Duodenal mucosa (tissue), 2 donors: Measurements from ENCODE around the gene RFFL.
A peak's percentile ranks its signal among the peaks of the same experiment; 100 is the strongest.
"Not testable (repeated sequence)": the region's sequence is repeated elsewhere in the genome, so short reads cannot be mapped to it uniquely, and the experiment has no call there.

Source experiments
- H3K27ac ChIP-seq: one replicate; pipeline ENCODE4 v1.7.0; 2013; ENCODE audit warnings: low read depth, low read length
- H3K27me3 ChIP-seq, 2 donors: one replicate each; pipeline ENCODE4 v1.7.0; 2013; ENCODE audit warnings: low read length in 2 of 2, control low read depth in 1 of 2; ENCODE audit not compliant: insufficient read depth in 2 of 2, control insufficient read depth in 1 of 2
- H3K36me3 ChIP-seq, 2 donors: one replicate each; pipeline ENCODE4 v1.7.0; 2013; ENCODE audit warnings: low read length in 2 of 2, control low read depth in 1 of 2; ENCODE audit not compliant: insufficient read depth in 2 of 2, control insufficient read depth in 1 of 2
- H3K4me1 ChIP-seq, 2 donors: one replicate each; pipeline ENCODE4 v1.7.0; 2013; ENCODE audit warnings: low read length in 2 of 2, control low read depth in 1 of 2; ENCODE audit not compliant: insufficient read depth in 2 of 2, control insufficient read depth in 1 of 2
- H3K4me3 ChIP-seq, 2 donors: one replicate each; pipeline ENCODE4 v1.7.0; 2013; ENCODE audit warnings: low read length in 2 of 2, low read depth in 1 of 2
- H3K9ac ChIP-seq, 2 donors: one replicate each; pipeline ENCODE4 v1.7.0; 2013; ENCODE audit warnings: low read length in 2 of 2, low read depth in 1 of 2
- H3K9me3 ChIP-seq, 2 donors: one replicate each; pipeline ENCODE4 v1.7.0; 2013; ENCODE audit warnings: low read length in 2 of 2, control low read depth in 1 of 2; ENCODE audit not compliant: control insufficient read depth in 1 of 2

Gene RFFL

GRCh38 chr17:35090707-35091106 lies 27.2 kb upstream of the RFFL start:
- not testable (repeated sequence) for H3K27ac ChIP-seq, H3K9me3 ChIP-seq, H3K4me3 ChIP-seq, H3K36me3 ChIP-seq, H3K27me3 ChIP-seq, H3K9ac ChIP-seq
- peaks cover 17 to 25% of the 10 kb centered on the region in 2 donors for H3K4me1 ChIP-seq

DNA sequence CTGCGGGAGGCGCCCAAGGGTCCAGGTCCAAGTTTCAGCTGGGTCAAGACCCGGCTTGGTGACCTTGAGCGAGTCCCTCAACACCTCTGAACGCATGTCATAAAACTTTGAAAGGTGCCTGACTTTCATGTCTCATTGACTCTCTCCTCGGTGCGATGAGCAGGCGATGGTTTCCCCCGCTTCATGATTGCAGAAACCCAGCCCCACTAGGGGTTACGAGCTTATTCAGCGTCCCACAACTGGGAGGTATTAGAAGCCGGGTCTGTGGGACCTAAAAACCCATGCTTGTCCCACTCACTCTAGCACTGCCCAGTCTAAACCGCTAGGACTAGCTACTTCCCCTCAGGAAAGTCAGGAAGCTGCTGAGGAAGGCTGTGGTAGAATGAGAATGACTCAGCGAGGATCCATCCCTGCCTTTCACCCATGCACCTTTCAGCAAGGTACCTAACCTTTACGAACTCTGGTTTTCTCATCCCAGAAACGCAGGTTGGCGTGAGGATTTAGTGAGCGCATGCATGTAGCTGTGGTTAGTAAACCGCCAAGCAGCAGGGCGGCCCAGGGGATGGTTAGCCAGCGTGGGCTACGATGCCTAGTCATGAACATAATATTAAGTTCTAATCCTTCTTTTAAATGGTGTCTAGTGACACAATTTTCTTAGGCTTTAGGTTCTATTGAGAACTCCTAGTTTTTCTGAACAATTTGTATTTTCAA lies 26.2 kb upstream of the RFFL start:
- H3K9ac ChIP-seq = peak overlapping the region; percentile 67 to 75
- no peaks in the 10 kb centered on the region for H3K36me3 ChIP-seq
- H3K27ac ChIP-seq = no peak overlapping the region
- peak overlapping the region; percentile 64 to 68 for H3K4me3 ChIP-seq
- no peaks in the 10 kb centered on the region for H3K9me3 ChIP-seq
- no peaks in the 10 kb centered on the region for H3K27me3 ChIP-seq
- H3K4me1 ChIP-seq = peaks cover 19 to 30% of the 10 kb centered on the region in 2 donors

DNA sequence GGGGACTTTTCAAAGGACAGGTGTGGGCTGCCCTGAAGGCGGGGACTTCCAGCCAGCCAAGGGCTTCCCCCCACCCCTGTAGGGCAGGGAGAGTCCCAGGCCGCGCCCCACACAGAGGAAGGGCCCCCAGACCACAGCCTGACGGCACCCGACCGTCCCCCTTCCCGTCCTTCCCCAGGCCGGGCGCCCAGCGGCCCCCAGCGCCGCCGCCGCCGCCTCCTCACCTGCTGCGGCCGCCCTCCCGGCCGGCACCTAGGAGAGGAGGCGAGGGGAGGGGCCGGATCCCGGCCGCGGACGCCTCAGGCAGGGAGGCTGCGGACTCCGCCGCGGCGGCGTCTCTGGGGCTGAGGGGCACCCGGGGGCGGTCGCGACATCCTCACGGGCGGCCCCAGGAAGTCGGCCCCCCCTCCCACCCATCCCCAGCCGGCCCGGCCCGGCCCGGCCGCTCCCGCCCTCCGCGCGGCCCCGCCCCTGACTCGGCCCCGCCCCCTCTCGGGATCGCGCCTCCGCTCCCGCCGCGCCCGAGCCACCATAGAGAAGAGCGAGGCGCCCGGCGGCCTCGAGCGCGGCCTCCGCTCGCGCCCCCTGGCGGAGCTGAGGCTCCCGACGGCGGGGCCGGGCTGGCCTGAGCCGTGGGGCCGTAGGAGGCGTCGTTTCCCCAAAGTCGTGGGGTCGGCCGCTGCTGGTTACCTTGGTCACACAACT lies 25.5 kb upstream of the RFFL start:
- Histone ChIP-seq H3K4me3 (peak overlapping the region; percentile 93 to 98), H3K4me1 (peaks cover 19 to 30% of the 10 kb centered on the region in 2 donors), H3K27ac (peak overlapping the region; percentile 85), H3K9me3 (no peaks in the 10 kb centered on the region), H3K27me3 (no peaks in the 10 kb centered on the region), H3K36me3 (no peaks in the 10 kb centered on the region), H3K9ac (peak overlapping the region; percentile 97 to 98)

- Histone ChIP-seq H3K9ac (peak overlapping the region; percentile 97 to 98), H3K36me3 (no peaks in the 10 kb centered on the region), H3K4me1 (peaks cover 19 to 30% of the 10 kb centered on the region in 2 donors), H3K9me3 (no peaks in the 10 kb centered on the region), H3K4me3 (peak overlapping the region; percentile 93 to 98), H3K27ac (peak overlapping the region; percentile 85), H3K27me3 (no peaks in the 10 kb centered on the region)
Observed at GRCh38 chr17:35088356-35088880, 24.9 kb upstream of the RFFL start.

GRCh38 chr17:35087731-35088355 lies 24.3 kb upstream of the RFFL start:
- Histone ChIP-seq H3K4me1 (peaks cover 19 to 36% of the 10 kb centered on the region in 2 donors), H3K27me3 (no peaks in the 10 kb centered on the region), H3K9ac (peak overlapping the region; percentile 97 to 98), H3K4me3 (peak overlapping the region; percentile 93 to 98), H3K36me3 (no peaks in the 10 kb centered on the region), H3K27ac (peak overlapping the region; percentile 85), H3K9me3 (no peaks in the 10 kb centered on the region)

- H3K4me1 ChIP-seq = peaks cover 21 to 44% of the 10 kb centered on the region in 2 donors
- no peak overlapping the region for H3K27ac ChIP-seq
- H3K4me3 ChIP-seq = peak overlapping the region; percentile 93 to 98
Observed at GRCh38 chr17:35086931-35087573, 23.5 kb upstream of the RFFL start.

GRCh38 chr17:35086164-35086563 lies 22.7 kb upstream of the RFFL start:
- no peaks in the 10 kb centered on the region for H3K9me3 ChIP-seq
- no peak overlapping the region for H3K27ac ChIP-seq
- H3K4me3 ChIP-seq = no peak overlapping the region
- H3K4me1 ChIP-seq = peaks cover 26 to 49% of the 10 kb centered on the region in 2 donors
- no peaks in the 10 kb centered on the region for H3K27me3 ChIP-seq
- H3K9ac ChIP-seq = no peak overlapping the region
- H3K36me3 ChIP-seq = no peaks in the 10 kb centered on the region

More at GRCh38 chr17:35086931-35087573, 23.5 kb upstream of the RFFL start:
- H3K9ac ChIP-seq = peak overlapping the region; percentile 97 to 98
- no peaks in the 10 kb centered on the region for H3K36me3 ChIP-seq
- H3K27me3 ChIP-seq = no peaks in the 10 kb centered on the region
- H3K9me3 ChIP-seq = no peaks in the 10 kb centered on the region

DNA sequence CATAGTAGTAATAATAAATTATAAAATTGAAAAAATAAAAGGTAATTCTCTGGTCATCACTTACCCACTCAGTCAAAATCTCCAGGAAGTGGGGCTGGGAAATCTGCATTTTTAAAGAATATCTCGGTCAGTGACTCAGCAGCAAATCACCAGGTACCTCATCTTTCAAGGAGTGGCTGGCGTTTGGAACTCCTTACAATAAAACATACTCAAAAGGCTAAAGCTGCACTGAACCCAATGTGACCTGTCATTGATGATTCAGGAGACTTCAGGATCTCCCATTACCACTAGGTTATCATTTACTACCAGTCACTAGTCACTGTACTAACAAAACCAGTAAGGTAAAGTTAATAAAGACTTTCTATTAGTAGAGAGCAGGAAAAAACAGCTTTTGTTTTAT lies 21.5 kb upstream of the RFFL start:
- H3K4me3 ChIP-seq = no peak overlapping the region
- no peak overlapping the region for H3K27ac ChIP-seq
- peaks cover 28 to 60% of the 10 kb centered on the region in 2 donors for H3K4me1 ChIP-seq
- no peak overlapping the region for H3K9ac ChIP-seq
- no peaks in the 10 kb centered on the region for H3K27me3 ChIP-seq
- H3K9me3 ChIP-seq = no peaks in the 10 kb centered on the region
- no peaks in the 10 kb centered on the region for H3K36me3 ChIP-seq

- Histone ChIP-seq H3K4me3 (no peak overlapping the region), H3K4me1 (peaks cover 30 to 65% of the 10 kb centered on the region in 2 donors), H3K27me3 (no peaks in the 10 kb centered on the region), H3K27ac (no peak overlapping the region), H3K9me3 (no peaks in the 10 kb centered on the region), H3K36me3 (no peaks in the 10 kb centered on the region), H3K9ac (no peak overlapping the region)
Observed at GRCh38 chr17:35083071-35083470, 19.6 kb upstream of the RFFL start.
